T-helper 2 cell treated with Interferon-gamma antibody and Interleukin-4, amounts not matched to agents 5 μg/mL and 100 μg/mL, for 36 hours (primary cell): ENCODE measurements around the gene ASF1A.
A peak's percentile ranks its signal among the peaks of the same experiment; 100 is the strongest.

ENCODE experiments used
- DNase-seq: peaks from one replicate; pipeline ENCODE4 v3.0.0; 2021; ENCODE audit warnings: low spot score
- H3K27ac Mint-ChIP-seq: one replicate; pipeline ENCODE4 v1.8.0; 2021; ENCODE audit warnings: mild to moderate bottlenecking, mixed read lengths
- H3K27me3 Mint-ChIP-seq: one replicate; pipeline ENCODE4 v1.8.0; 2021; ENCODE audit warnings: low read depth, mixed read lengths
- H3K36me3 Mint-ChIP-seq: one replicate; pipeline ENCODE4 v1.8.0; 2021; ENCODE audit warnings: low read depth, mixed read lengths
- H3K4me1 Mint-ChIP-seq: one replicate; pipeline ENCODE4 v1.8.0; 2021; ENCODE audit warnings: low read depth, mixed read lengths
- H3K4me3 Mint-ChIP-seq: one replicate; pipeline ENCODE4 v1.8.0; 2022; ENCODE audit warnings: mild to moderate bottlenecking, moderate library complexity, mixed read lengths
- H3K9me3 Mint-ChIP-seq: one replicate; pipeline ENCODE4 v1.8.0; 2021; ENCODE audit warnings: mixed read lengths

The ASF1A gene

DNA sequence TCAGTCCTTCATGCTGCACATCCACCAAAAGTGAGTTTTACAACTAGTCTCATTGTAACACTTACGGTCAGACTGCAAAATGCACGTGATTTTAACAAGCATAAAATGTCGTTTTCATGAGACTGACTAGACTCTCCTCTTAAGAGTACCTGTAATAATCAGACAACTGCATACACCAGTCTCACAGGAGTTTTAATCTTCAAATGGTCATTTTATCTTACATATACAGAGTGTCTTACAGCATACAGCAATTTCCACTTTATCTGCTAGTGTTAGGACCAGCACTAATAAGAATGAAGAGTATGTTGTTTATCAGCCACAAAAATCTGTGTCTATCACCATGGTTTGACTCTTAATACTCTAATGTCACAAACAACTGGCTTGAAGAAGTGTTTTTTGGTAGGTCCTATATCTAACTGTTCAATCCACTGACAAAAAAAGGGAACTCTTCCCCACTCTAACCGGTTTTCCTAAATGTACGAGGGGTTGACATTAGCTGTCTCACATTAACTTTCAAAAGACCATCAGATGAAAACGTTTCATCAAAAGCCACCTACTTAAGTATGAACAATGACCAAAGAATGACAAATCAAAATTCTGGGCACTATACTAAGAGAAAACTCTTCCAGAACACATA, 1.5 kb upstream of the ASF1A start:
- Mint-ChIP-seq H3K9me3 (no peaks in the 10 kb centered on the region), H3K4me1 (peaks cover 39% of the 10 kb centered on the region), H3K27ac (peak overlapping the region; percentile 98), H3K27me3 (no peaks in the 10 kb centered on the region), H3K4me3 (peak overlapping the region; percentile 89), H3K36me3 (peaks cover 20% of the 10 kb centered on the region)
- no peak for DNase-seq

DNA sequence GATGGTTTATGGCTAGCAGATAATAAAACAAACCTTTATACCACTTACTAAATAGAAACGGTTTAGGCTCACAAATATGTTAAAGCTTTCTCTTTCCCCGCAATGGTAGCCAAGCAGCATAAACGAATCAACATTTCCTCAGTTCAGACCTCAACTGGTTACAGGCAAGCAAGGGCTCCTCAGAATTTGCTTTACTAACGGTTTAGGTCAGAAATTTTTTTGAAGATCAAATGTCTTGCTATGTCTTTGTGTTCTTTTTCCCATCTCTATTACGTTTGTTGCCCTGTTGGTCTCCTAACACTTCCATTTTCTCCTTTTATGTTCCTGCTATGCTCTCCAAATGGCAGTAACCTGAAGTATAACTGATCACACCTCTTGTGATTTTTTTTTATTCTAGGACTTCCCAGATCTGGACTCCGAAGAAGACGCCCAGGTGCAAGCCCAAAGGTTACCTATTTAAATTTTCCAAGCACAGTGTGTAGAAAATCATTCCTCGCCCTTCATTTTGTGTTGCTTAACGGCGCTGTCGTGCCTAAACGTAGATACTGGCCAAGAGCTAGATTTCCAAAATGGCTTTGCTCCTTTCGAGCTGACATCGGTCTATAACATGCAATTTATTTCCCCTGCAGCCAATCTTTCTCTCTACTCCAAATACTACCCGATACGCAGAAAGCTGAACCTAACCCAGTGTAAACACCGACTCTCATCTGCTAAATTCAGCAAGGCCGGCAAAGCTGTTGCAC, 717 bp upstream of the ASF1A start:
- peaks cover 23% of the 10 kb centered on the region for H3K36me3 Mint-ChIP-seq
- peak; percentile 56 for DNase-seq
- H3K9me3 Mint-ChIP-seq = no peaks in the 10 kb centered on the region
- peak overlapping the region; percentile 98 for H3K27ac Mint-ChIP-seq
- H3K4me3 Mint-ChIP-seq = peak overlapping the region; percentile 89
- H3K27me3 Mint-ChIP-seq = no peaks in the 10 kb centered on the region
- H3K4me1 Mint-ChIP-seq = peaks cover 44% of the 10 kb centered on the region

DNA sequence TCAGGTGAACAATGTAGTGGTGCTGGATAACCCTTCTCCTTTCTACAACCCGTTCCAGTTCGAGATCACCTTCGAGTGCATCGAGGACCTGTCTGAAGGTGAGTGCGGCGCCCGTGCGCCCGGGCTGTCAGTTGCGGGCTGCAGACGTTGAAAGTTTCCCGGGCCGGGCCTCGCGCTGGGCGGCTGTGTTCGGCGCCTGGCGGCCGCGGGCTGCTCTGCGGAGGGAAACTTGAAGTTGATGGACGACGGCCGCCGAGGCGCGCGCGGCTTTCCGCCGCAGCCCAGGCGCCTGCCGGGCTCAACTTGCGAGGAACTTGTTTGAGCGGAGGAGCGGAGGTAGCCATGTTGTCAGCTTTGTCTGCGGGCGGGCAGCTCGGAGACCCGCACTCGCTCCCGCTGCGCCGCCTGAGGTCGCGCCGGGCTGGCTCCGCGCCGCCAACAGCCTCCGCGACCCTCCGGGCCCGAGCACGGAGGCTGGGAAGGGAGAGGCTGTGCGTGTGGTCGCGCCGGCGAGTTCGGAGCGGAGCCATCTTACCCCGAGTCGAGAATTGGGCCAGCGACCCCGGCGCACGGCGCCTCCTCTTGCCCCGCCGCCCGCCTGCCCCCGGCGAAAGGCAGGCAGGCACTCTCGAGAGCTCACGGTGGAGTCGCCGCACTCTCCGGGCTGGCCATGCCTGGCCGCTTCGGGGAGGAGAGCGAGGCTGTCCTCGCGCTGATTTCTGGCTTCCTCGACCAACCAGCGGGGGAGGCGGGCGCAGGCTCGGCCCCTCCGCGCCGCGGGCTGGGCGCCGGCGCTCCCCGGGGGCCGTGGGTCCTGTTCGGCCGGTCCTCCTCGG, 691 bp downstream of the ASF1A start:
- H3K4me3 Mint-ChIP-seq = peak overlapping the region; percentile 89
- no peaks in the 10 kb centered on the region for H3K9me3 Mint-ChIP-seq
- no peaks in the 10 kb centered on the region for H3K27me3 Mint-ChIP-seq
- peak overlapping the region; percentile 98 for H3K27ac Mint-ChIP-seq
- DNase-seq = peak; percentile 57
- peaks cover 26% of the 10 kb centered on the region for H3K36me3 Mint-ChIP-seq
- peaks cover 47% of the 10 kb centered on the region for H3K4me1 Mint-ChIP-seq

DNA sequence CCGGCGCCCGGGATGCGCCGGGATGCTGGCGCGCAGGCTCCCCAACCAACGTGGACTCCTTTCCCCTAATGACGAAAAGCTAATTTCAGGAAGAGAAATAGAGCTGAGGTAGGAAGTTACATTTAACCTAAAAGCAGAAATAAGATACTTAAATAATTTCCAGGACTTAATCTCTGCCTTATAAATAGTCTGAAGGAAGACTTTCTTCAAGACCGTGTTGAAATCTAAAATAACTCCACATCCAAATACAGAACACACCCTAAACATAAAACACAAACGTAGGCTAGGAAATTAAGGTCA, 1.3 kb downstream of the ASF1A start:
- DNase-seq = no peak
- no peaks in the 10 kb centered on the region for H3K9me3 Mint-ChIP-seq
- H3K27ac Mint-ChIP-seq = peak overlapping the region; percentile 90
- no peaks in the 10 kb centered on the region for H3K27me3 Mint-ChIP-seq
- peak overlapping the region; percentile 87 for H3K4me3 Mint-ChIP-seq
- peaks cover 32% of the 10 kb centered on the region for H3K36me3 Mint-ChIP-seq
- peaks cover 52% of the 10 kb centered on the region for H3K4me1 Mint-ChIP-seq

DNA sequence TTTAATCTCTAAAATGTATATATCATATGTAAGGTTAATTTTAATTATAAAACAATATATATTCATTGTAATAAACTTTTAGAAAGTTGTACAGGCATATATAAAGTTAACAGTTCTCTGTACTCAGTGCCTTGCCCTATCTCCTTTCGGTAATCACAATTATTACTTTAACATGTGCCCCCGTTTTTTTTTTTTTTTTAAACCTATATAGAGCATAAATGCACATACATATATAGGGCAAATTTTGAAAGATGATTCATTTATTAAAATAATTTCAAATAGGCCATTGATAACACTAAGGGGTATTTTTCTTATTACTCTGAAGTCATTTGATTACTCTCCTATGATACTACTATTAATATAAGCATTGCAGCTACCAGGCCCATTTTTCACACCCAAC, 1.9 kb downstream of the ASF1A start:
- Mint-ChIP-seq H3K27ac (peak overlapping the region; percentile 92), H3K36me3 (peaks cover 36% of the 10 kb centered on the region), H3K4me3 (peak overlapping the region; percentile 84), H3K27me3 (no peaks in the 10 kb centered on the region), H3K4me1 (peaks cover 55% of the 10 kb centered on the region), H3K9me3 (no peaks in the 10 kb centered on the region)
- no peak for DNase-seq

DNA sequence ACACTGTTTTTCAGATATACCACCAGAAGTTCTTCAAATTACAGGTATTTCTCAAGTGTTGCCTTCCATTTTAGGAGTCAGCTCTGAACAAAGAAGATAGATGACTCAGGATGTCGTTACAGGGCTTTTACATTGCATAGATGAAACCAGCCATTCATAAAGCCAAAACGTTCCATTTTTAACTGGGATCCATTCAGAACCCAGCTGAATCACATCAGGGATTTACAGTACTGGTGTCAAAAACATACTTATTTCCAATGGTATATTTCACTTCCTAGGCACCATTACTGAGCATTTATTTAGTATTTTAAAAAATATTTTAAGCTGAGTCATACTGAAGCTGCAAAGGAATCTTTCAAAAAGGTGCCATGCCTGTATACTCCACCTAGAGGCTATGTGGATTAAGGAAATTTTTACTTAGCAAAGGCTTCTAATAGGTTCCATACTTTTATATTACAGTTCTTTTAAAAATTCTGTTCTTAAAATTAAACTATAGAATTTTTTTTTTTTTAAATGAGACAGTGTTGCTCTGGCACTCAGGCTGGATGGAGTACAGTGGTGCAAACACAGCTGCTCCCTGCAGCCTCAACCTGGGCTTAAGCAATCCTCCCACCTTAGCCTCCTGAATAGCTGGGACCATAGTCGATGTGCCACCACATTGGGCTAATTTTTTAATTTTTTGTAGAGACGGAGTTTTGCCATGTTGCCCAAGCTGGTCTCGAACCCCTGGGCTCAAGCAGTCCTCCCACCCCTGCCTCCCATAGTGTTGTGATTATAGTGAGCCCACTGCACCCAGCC, 2.6 kb downstream of the ASF1A start:
- Mint-ChIP-seq H3K9me3 (no peaks in the 10 kb centered on the region), H3K27me3 (no peaks in the 10 kb centered on the region), H3K4me1 (peaks cover 55% of the 10 kb centered on the region), H3K36me3 (peaks cover 40% of the 10 kb centered on the region), H3K27ac (peak overlapping the region; percentile 92), H3K4me3 (peak overlapping the region; percentile 84)
- no peak for DNase-seq

DNA sequence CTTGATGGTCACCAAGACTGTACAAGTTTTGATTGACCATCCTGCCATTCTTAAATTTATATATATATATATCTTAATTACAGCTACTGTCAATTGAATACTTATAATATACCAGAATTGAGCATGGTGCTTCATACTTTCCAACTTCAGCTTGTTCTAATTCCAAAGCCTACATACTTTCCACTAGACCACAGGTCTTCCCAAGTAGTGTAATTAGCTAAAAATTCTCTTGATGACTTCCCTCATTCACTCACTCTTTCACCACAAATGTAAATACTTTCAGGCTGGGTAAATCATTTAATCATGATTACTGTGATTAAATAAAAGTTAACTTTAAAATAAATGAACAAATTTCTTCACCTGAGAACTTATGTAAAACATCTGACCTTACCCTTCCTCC, 3.4 kb downstream of the ASF1A start:
- no peak overlapping the region for H3K27ac Mint-ChIP-seq
- no peaks in the 10 kb centered on the region for H3K27me3 Mint-ChIP-seq
- no peaks in the 10 kb centered on the region for H3K9me3 Mint-ChIP-seq
- peaks cover 43% of the 10 kb centered on the region for H3K36me3 Mint-ChIP-seq
- H3K4me3 Mint-ChIP-seq = peak overlapping the region; percentile 50
- H3K4me1 Mint-ChIP-seq = peaks cover 51% of the 10 kb centered on the region
- no peak for DNase-seq

DNA sequence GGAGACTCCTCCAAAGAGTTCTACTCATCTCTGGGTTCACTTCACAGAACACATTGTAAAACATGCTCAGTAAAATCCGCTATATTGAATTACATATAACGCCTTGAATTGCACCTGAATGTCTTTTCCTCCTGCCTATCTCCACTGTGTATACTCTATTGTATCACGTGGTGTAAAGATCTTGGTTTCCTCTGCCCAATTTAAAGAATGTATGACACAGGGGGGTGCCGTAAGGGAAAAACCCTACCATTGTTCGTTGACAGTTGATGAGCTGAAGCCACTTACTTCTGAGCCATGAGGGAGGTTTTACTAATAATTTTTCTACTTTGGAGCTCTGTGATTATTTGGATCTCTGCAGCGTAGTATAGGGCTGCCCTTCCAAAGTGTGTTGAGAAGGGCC, 6.0 kb downstream of the ASF1A start:
- peak overlapping the region; percentile 23 for H3K4me3 Mint-ChIP-seq
- H3K9me3 Mint-ChIP-seq = no peaks in the 10 kb centered on the region
- no peaks in the 10 kb centered on the region for H3K27me3 Mint-ChIP-seq
- peaks cover 60% of the 10 kb centered on the region for H3K4me1 Mint-ChIP-seq
- no peak for DNase-seq
- H3K27ac Mint-ChIP-seq = peak overlapping the region; percentile 53
- H3K36me3 Mint-ChIP-seq = peaks cover 51% of the 10 kb centered on the region

DNA sequence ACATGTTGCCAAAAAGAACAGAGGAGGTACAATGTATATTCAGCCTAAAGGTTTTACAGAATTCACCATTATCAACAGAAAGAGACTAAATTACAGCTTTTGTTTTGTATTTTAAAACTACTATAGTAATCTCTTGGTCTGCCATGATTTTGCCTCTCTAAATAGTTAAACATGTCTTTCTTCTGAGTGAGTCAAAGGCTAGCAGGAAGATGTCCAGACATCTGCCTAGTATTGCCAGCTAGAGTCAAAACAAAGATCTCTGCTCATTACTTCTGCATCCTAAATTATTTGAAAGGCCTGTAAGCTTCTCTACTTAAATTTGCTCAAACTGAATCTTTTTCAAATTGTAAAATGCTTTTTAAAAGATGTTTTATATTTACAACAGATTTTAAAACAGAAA, 8.8 kb downstream of the ASF1A start:
- Mint-ChIP-seq H3K9me3 (no peaks in the 10 kb centered on the region), H3K27me3 (no peaks in the 10 kb centered on the region), H3K4me3 (no peak overlapping the region), H3K36me3 (peaks cover 68% of the 10 kb centered on the region), H3K4me1 (peaks cover 51% of the 10 kb centered on the region), H3K27ac (peak overlapping the region; percentile 29)
- no peak for DNase-seq

DNA sequence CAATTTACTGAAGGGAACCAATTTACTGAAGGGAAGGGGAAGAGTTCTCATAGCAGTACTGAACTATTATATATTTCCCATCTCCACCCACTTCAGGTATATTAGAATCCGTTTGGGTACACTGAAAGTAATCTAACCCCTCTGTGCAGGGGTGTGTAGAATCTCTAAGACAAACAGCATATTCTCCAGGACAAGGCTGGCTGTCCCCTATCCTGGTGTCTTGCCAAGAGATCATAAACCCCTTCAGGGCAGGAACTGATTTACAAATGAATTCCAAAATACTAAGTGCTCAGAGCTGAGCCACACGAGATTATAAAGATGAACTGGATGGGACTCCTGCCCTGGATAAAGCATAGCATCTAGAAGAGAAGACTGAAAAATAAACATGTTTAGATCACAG, 9.2 kb downstream of the ASF1A start:
- no peak overlapping the region for H3K4me3 Mint-ChIP-seq
- no peak for DNase-seq
- peaks cover 68% of the 10 kb centered on the region for H3K36me3 Mint-ChIP-seq
- no peaks in the 10 kb centered on the region for H3K27me3 Mint-ChIP-seq
- peak overlapping the region; percentile 29 for H3K27ac Mint-ChIP-seq
- no peaks in the 10 kb centered on the region for H3K9me3 Mint-ChIP-seq
- H3K4me1 Mint-ChIP-seq = peaks cover 48% of the 10 kb centered on the region

DNA sequence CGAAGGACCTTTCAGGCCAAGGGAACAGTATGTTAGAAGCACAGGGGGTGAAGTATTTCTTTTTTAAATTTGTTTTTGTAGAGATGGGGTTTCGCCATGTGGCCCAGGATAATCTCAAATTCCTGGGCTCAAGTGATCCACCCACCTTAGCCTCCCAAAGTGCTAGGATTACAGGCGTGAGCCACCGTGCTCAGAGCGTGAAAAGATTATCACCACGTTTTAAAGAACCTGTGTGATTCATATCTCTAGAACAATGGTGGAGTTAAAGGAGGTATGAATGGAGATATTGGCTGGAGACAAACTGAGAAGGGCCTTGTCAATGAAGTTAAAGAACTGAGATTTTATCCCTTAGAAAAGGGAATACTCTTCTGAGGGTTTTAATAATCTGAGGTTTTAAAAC, 9.7 kb downstream of the ASF1A start:
- Mint-ChIP-seq H3K9me3 (no peaks in the 10 kb centered on the region), H3K27ac (no peak overlapping the region), H3K27me3 (no peaks in the 10 kb centered on the region), H3K4me1 (peaks cover 47% of the 10 kb centered on the region), H3K36me3 (peaks cover 67% of the 10 kb centered on the region), H3K4me3 (no peak overlapping the region)
- no peak for DNase-seq

DNA sequence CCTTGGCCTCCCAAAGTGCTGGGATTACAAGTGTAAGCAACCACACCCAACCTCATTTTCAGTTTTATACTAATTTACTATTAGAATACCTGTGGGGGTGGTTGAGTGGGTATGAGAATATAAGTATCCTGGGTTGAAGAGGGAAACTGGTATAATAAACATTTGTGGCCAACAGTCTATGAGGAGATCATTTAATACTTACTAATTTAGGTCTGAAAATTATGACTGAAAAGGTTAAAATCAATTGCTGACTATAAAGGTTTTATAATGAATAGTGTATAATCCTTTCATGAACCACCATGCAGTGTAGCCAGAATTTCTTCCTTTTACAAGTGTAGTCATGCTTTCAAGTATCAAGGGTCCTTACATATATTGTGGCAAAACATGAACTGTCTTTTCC, 11.1 kb downstream of the ASF1A start:
- Mint-ChIP-seq H3K27me3 (no peaks in the 10 kb centered on the region), H3K4me1 (peaks cover 38% of the 10 kb centered on the region), H3K9me3 (no peaks in the 10 kb centered on the region), H3K36me3 (peaks cover 63% of the 10 kb centered on the region), H3K27ac (no peak overlapping the region), H3K4me3 (no peak overlapping the region)
- DNase-seq = no peak

DNA sequence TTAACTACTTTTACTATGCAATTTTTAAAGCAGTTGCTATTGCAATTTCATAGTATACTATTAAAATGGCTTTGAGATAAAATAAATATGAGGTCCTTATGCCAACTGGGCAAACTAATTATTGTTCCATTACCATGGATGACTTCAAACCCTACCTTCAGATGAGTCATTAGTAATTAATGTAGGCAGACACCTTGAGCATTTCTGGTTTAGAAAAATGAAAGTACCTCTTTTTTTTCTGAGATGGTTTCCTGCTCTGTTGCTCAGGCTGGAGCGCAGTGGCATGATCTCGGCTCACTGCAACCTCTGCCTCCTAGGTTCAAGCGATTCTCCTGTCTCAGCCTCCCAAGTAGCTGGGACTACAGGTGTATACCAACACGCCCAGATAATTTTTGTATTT, 11.9 kb downstream of the ASF1A start:
- Mint-ChIP-seq H3K9me3 (no peaks in the 10 kb centered on the region), H3K4me1 (peaks cover 31% of the 10 kb centered on the region), H3K4me3 (no peak overlapping the region), H3K27ac (no peak overlapping the region), H3K36me3 (peaks cover 64% of the 10 kb centered on the region), H3K27me3 (no peaks in the 10 kb centered on the region)
- DNase-seq = no peak
